GM12878 (cell line): ENCODE data around the gene OVCA2.

Experiments used
- BRCA1 ChIP-seq: IDR thresholded peaks from 2 replicates; pipeline ENCODE4 v1.6.1; 2011; ENCODE audit warnings: low read depth, low read length, improper control_type of control experiment
- EGR1 ChIP-seq, 2 experiments: IDR thresholded peaks; 1 replicate in 1 of 2; 2 replicates in 1 of 2; pipeline ENCODE4 v1.6.1; 2011 to 2012; ENCODE audit warnings: low read depth in 2 of 2, low read length in 2 of 2, borderline replicate concordance in 1 of 2, mild to moderate bottlenecking in 1 of 2, moderate library complexity in 1 of 2
- EZH2 ChIP-seq: IDR thresholded peaks from 2 replicates; pipeline ENCODE4 v1.6.1; 2012; ENCODE audit warnings: low read depth, mild to moderate bottlenecking, control low read depth, inconsistent platforms, low read length, borderline replicate concordance; ENCODE audit not compliant: control insufficient read depth
- POLR2A ChIP-seq: IDR thresholded peaks from 2 replicates; pipeline ENCODE4 v1.6.1; 2011; ENCODE audit warnings: low read depth, mild to moderate bottlenecking, low read length
- RUNX3 ChIP-seq: IDR thresholded peaks from 2 replicates; pipeline ENCODE4 v1.6.1; 2012; ENCODE audit warnings: low read length, inconsistent platforms
- SIX5 ChIP-seq: IDR thresholded peaks from 2 replicates; pipeline ENCODE4 v1.6.1; 2011; ENCODE audit warnings: mild to moderate bottlenecking, low read depth, low read length, moderate library complexity; ENCODE audit not compliant: severe bottlenecking
- SMAD1 ChIP-seq: fragments of 450-650 bp; IDR thresholded peaks from 2 replicates; pipeline ENCODE4 v1.6.1; 2018; ENCODE audit warnings: mild to moderate bottlenecking, low read depth; ENCODE audit not compliant: partially characterized antibody
- SMC3 ChIP-seq: IDR thresholded peaks from 2 replicates; pipeline ENCODE4 v1.6.1; 2011; ENCODE audit warnings: low read length, improper control_type of control experiment, borderline replicate concordance
- SP1 ChIP-seq: IDR thresholded peaks from one replicate; pipeline ENCODE4 v1.6.1; 2011; ENCODE audit warnings: low read depth, low read length
- SUZ12 ChIP-seq: fragments of 200-600 bp; sonication (generic); IDR thresholded peaks from one replicate; pipeline ENCODE4 v1.6.1; 2018; ENCODE audit warnings: antibody characterized with exemption, mild to moderate bottlenecking; ENCODE audit not compliant: unreplicated experiment
- YY1 ChIP-seq: IDR thresholded peaks from 2 replicates; pipeline ENCODE4 v1.6.1; 2011; ENCODE audit warnings: low read depth, mild to moderate bottlenecking, low read length
- TF ChIP-seq, protein P1 (sequence below), 3 experiments: IDR thresholded peaks in 2 of 3; conservative IDR thresholded peaks in 1 of 3; 2 replicates each; pipeline ENCODE4 v1.5.1; 2011; ENCODE audit warnings: low read depth in 3 of 3, low read length in 3 of 3, mild to moderate bottlenecking in 3 of 3, control low read depth in 2 of 3, moderate library complexity in 2 of 3, inconsistent platforms in 1 of 3, mixed read lengths in 1 of 3; ENCODE audit not compliant: control insufficient read depth in 2 of 3, insufficient read depth in 1 of 3; ENCODE audit errors: extremely low read depth in 1 of 3
- TF ChIP-seq, protein P2 (sequence below): fragments of 450-650 bp; IDR thresholded peaks from 2 replicates; pipeline ENCODE4 v1.6.1; 2017; ENCODE audit warnings: mild to moderate bottlenecking, low read depth, inconsistent platforms; ENCODE audit not compliant: poor library complexity, severe bottlenecking

- peak; percentile 89 for TF ChIP-seq SP1
- TF ChIP-seq POLR2A: peak; percentile 86
- TF ChIP-seq SIX5: peak; percentile 69
- TF ChIP-seq EZH2: no peak
- no peak for TF ChIP-seq BRCA1
- TF ChIP-seq YY1: peak; percentile 97
- TF ChIP-seq EGR1 (IDR thresholded peaks at IDR 0.05; ENCODE audit: borderline replicate concordance in 1 of 2, low read depth in 2 of 2, low read length in 2 of 2): peak; percentile 77 to 100
- TF ChIP-seq, protein P1, sequence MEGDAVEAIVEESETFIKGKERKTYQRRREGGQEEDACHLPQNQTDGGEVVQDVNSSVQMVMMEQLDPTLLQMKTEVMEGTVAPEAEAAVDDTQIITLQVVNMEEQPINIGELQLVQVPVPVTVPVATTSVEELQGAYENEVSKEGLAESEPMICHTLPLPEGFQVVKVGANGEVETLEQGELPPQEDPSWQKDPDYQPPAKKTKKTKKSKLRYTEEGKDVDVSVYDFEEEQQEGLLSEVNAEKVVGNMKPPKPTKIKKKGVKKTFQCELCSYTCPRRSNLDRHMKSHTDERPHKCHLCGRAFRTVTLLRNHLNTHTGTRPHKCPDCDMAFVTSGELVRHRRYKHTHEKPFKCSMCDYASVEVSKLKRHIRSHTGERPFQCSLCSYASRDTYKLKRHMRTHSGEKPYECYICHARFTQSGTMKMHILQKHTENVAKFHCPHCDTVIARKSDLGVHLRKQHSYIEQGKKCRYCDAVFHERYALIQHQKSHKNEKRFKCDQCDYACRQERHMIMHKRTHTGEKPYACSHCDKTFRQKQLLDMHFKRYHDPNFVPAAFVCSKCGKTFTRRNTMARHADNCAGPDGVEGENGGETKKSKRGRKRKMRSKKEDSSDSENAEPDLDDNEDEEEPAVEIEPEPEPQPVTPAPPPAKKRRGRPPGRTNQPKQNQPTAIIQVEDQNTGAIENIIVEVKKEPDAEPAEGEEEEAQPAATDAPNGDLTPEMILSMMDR (IDR thresholded peaks at IDR 0.05 in 2 of 3, conservative IDR thresholded peaks at IDR 0.05 in 1 of 3; ENCODE audit: control insufficient read depth in 2 of 3, extremely low read depth in 1 of 3, insufficient read depth in 1 of 3, low read depth in 3 of 3, low read length in 3 of 3): peak in 1 of 3 experiments; percentile 11; a peak in 1 of 6 replicates
- TF ChIP-seq SUZ12: no peak
- TF ChIP-seq, protein P2, sequence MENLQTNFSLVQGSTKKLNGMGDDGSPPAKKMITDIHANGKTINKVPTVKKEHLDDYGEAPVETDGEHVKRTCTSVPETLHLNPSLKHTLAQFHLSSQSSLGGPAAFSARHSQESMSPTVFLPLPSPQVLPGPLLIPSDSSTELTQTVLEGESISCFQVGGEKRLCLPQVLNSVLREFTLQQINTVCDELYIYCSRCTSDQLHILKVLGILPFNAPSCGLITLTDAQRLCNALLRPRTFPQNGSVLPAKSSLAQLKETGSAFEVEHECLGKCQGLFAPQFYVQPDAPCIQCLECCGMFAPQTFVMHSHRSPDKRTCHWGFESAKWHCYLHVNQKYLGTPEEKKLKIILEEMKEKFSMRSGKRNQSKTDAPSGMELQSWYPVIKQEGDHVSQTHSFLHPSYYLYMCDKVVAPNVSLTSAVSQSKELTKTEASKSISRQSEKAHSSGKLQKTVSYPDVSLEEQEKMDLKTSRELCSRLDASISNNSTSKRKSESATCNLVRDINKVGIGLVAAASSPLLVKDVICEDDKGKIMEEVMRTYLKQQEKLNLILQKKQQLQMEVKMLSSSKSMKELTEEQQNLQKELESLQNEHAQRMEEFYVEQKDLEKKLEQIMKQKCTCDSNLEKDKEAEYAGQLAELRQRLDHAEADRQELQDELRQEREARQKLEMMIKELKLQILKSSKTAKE: no peak
- peak; percentile 48; the same call in 1 of the 2 replicates for TF ChIP-seq RUNX3
- no peak for TF ChIP-seq SMC3
- TF ChIP-seq SMAD1: no peak
These were observed 11.7 kb upstream of the OVCA2 start, which contains the start of gene DPH1 for GRCh38 chr17:2029911-2030778.
